Fibroblast of lung (primary cell): ENCODE data around the gene TIMP4.

Experiments used
- CTCF ChIP-seq, 2 donors: IDR thresholded peaks in 1 of 2; conservative IDR thresholded peaks in 1 of 2; 1 replicate in 1 of 2; 2 replicates in 1 of 2; pipeline ENCODE4 v1.5.1; 2011 to 2012; ENCODE audit warnings: low read length in 2 of 2, control low read depth in 1 of 2, inconsistent platforms in 1 of 2, low read depth in 1 of 2, mild to moderate bottlenecking in 1 of 2
- EZH2 ChIP-seq: IDR thresholded peaks from 2 replicates; pipeline ENCODE4 v1.5.1; 2012; ENCODE audit warnings: low read length, control low read depth, mild to moderate bottlenecking; ENCODE audit errors: missing control alignments

GRCh38 chr3:12149029-12149428, 9.7 kb downstream of the TIMP4 start:
- TF ChIP-seq CTCF (conservative IDR thresholded peaks at IDR 0.05 in 1 of 2, IDR thresholded peaks at IDR 0.05 in 1 of 2; ENCODE audit: low read depth in 1 of 2, low read length in 2 of 2) (no peak), EZH2 (no peak)
